Brain microvascular endothelial cell (primary cell): Measurements from ENCODE around the gene ZBTB48.

ENCODE experiments used
- DNase-seq: peaks from one replicate; pipeline ENCODE4 v3.0.0-alpha.2; 2020
- H3K27ac ChIP-seq: fragments of 250-450 bp; sonication (Bioruptor Pico); 2 replicates; pipeline ENCODE4 v1.5.1; 2020; ENCODE audit warnings: mild to moderate bottlenecking, moderate library complexity
- H3K27me3 ChIP-seq: fragments of 250-450 bp; sonication (Bioruptor Pico); replicated peaks from 2 replicates; pipeline ENCODE4 v1.5.1; 2020; ENCODE audit warnings: mild to moderate bottlenecking
- H3K36me3 ChIP-seq: fragments of 250-450 bp; sonication (Bioruptor Pico); replicated peaks from 2 replicates; pipeline ENCODE4 v1.5.1; 2020; ENCODE audit warnings: mild to moderate bottlenecking
- H3K4me3 ChIP-seq: 2 replicates; pipeline ENCODE4 v1.5.1; 2011; ENCODE audit warnings: low read depth, mild to moderate bottlenecking, control low read depth, low read length, moderate library complexity
- CTCF ChIP-seq: IDR thresholded peaks from 2 replicates; pipeline ENCODE4 v1.5.1; 2011; ENCODE audit warnings: low read depth, mild to moderate bottlenecking, moderate library complexity, low read length, control low read depth, inconsistent platforms; ENCODE audit errors: missing control alignments
- in situ Hi-C: cut with HindIII; loops from 2 replicates; pipeline ENCODE4 v1.10.0; 2017; ENCODE audit warnings: low sequenced_read_pairs, low pct_ligation_motif_present

Gene ZBTB48

DNA sequence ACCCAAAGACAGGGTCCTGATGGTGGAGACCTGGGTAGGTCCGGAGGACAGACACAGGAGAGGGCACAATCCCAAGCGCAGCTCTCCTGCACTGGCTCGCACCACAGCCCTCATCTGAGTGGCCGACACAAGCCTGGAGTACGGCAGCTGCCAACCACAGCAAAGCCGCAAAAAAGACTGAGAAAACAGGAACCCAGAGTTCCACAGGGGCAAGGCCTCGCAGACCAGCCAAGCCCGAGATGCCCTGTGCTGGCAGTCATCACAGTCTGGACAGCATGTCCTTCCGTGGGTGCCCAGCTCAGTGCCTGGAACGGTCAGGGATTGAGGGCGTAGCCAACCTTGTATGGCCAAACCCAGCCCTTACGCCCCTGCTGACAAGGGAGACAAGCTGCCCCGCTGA is 11.4 kb downstream of the ZBTB48 start:
- H3K27ac ChIP-seq: no peak overlapping the region
- H3K27me3 ChIP-seq: no peaks in the 10 kb centered on the region
- in situ Hi-C loops: no loop called here
- no peak for DNase-seq
- no peak overlapping the region for H3K4me3 ChIP-seq
- no peak for TF ChIP-seq CTCF
- H3K36me3 ChIP-seq: peaks cover 70% of the 10 kb centered on the region

- no peak overlapping the region for H3K4me3 ChIP-seq
- H3K27me3 ChIP-seq: no peaks in the 10 kb centered on the region
- in situ Hi-C loops: no loop called here
- DNase-seq: no peak
- H3K36me3 ChIP-seq: peaks cover 73% of the 10 kb centered on the region
- TF ChIP-seq CTCF: no peak
- no peak overlapping the region for H3K27ac ChIP-seq
These were observed 11.8 kb downstream of the ZBTB48 start for GRCh38 chr1:6591644-6592043.

- Histone ChIP-seq H3K4me3 (no peak overlapping the region), H3K36me3 (peaks cover 76% of the 10 kb centered on the region), H3K27ac (no peak overlapping the region), H3K27me3 (no peaks in the 10 kb centered on the region)
- in situ Hi-C loops: no loop called here
- no peak for TF ChIP-seq CTCF
- DNase-seq: no peak
These were observed 12.6 kb downstream of the ZBTB48 start for GRCh38 chr1:6592441-6592840.

DNA sequence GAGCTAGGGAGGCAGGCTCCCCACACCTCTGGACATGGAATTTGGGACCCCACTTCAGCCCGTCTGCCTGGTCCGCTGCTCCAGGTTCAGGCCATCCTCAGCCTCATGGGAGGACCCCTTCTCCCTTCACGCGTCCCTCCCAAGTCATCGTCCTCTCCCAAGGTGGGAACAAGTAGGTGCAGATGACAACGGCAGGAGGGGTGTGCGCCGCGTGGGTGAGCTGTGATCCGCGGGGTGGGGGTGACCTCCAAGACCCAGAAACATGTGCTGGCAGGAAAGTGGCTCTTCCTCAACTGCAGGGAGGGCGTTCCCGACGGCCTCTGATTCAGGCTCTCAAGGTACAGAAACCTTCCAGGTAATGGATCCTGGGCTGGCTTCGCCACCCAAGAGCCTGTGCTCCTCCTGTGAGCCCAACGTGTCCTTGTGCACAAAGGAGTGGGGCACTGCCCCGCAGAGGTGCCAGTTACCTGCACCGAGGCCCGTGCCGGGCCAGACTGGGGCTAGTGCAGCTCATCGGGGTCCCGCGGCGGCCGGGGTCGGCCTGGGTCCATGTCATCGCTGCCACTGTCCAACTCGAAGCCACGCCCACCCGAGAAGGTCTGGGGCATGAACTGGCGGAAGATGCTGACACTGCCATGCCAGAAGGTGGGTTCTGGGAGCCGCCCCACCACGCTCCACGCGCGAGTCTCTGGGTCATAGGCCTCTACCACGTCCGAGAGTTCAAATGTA is 13.2 kb downstream of the ZBTB48 start:
- H3K4me3 ChIP-seq: no peak overlapping the region
- in situ Hi-C loops: no loop called here
- TF ChIP-seq CTCF: no peak
- H3K27ac ChIP-seq: no peak overlapping the region
- H3K36me3 ChIP-seq: peaks cover 78% of the 10 kb centered on the region
- DNase-seq: no peak
- no peaks in the 10 kb centered on the region for H3K27me3 ChIP-seq

DNA sequence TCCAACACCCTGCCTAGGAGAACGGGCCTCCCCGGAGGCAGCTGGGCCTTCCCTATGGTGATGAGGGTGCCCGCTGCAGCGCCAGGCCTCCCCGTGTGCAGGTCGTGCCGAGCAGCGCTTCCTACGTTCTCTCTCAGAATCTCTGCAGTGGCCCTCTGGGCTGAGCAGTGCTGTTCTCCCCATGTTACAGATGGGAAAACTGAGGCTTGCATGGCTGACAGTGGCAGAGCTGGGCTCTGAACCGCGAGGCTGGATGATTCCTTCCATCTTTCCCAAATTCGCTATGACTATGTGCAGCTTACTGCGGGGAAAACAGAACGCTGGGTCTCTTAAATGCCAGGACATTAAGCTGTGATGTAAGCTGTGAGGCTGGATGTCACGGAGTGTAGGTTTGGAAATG is 14.0 kb downstream of the ZBTB48 start:
- TF ChIP-seq CTCF: no peak
- no peak overlapping the region for H3K27ac ChIP-seq
- no peak for DNase-seq
- peaks cover 76% of the 10 kb centered on the region for H3K36me3 ChIP-seq
- H3K27me3 ChIP-seq: no peaks in the 10 kb centered on the region
- H3K4me3 ChIP-seq: no peak overlapping the region
- in situ Hi-C loops: no loop called here

DNA sequence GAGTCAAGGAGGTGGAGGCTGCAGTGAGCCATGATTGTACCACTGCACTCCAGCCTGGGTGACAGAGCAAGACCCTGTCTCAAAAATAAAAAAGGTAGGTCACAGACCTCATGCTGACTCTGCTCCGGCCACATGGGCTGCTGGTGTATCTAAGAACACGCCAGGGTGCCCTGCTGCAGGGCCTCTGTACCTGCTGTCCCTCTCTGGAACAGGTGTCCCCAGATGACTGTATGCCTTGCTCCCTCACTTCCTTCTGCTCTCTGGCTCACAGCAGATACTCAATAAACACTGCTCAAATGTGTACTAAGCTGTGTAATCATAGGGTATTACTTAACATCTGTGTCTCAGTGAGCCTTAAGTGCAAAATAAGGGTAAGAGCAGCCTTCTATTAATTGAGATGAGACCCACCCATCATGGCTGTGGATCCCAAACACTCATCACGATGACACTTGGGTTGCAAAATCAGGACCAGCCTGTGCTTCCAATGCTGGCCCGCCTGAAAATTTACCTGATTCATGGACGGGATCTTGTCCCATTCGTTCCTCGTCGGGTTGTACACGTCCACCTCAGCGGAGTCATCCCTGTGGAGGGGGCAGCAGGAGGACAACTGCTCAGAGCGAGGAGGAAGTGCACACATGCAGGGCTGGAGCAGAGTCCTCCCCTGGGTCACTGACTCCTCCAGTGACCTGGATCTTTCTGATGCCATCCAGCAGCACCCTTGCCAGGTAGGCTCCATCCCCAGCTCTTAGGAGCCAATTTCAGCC is 15.4 kb downstream of the ZBTB48 start:
- H3K36me3 ChIP-seq: peaks cover 65% of the 10 kb centered on the region
- no peak overlapping the region for H3K4me3 ChIP-seq
- TF ChIP-seq CTCF: no peak
- in situ Hi-C loops: no loop called here
- DNase-seq: no peak
- no peak overlapping the region for H3K27ac ChIP-seq
- no peaks in the 10 kb centered on the region for H3K27me3 ChIP-seq
